Tongue (tissue), 2 donors: Measurements from ENCODE around the gene CYP3A5. TPM values are rescaled to one million over a fixed set of nuclear protein-coding genes. Genes with fewer than 3 reads are reported as not detected.
"Not testable (repeated sequence)": the region's sequence is repeated elsewhere in the genome, so short reads cannot be mapped to it uniquely, and the experiment has no call there.

Source experiments
- DNase-seq: peaks from one replicate; pipeline ENCODE4 v3.0.0-alpha.2; 2015
- total RNA-seq: library from RNA; depleted of rRNA; stranded (reverse); fragments of >200 nt; gene quantifications from one replicate; pipeline ENCODE4 v1.2.3, GENCODE V29; 2014

CYP3A5 gene
- total RNA-seq, 1 donor from 2014 or later: 38.5 TPM

GRCh38 chr7:99685871-99686608 lies 6.2 kb upstream of the CYP3A5 start:
- not testable (repeated sequence) for DNase-seq

GRCh38 chr7:99685129-99685758 lies 5.4 kb upstream of the CYP3A5 start:
- no peak for DNase-seq

DNA sequence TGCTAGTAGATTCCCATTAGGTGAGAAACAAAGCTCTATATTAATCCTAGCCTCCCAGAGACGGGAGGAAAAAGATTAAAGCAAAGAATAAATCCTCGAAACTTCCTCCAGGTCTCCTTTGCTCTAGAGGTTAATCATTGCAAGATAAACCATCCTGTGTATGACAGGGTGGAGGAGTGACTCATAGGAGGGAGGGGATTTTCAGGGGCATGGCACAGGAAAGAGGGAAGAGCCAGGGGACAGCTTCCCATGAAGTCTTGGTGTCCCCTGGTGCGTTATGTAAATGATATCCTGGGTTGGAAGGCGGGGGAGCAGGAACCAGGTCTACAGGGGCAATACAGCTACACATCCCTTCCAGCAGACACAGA lies 780 bp downstream of the CYP3A5 start:
- DNase-seq: no peak

- no peak for DNase-seq
Observed at GRCh38 chr7:99677648-99678045, 2.1 kb downstream of the CYP3A5 start.

DNA sequence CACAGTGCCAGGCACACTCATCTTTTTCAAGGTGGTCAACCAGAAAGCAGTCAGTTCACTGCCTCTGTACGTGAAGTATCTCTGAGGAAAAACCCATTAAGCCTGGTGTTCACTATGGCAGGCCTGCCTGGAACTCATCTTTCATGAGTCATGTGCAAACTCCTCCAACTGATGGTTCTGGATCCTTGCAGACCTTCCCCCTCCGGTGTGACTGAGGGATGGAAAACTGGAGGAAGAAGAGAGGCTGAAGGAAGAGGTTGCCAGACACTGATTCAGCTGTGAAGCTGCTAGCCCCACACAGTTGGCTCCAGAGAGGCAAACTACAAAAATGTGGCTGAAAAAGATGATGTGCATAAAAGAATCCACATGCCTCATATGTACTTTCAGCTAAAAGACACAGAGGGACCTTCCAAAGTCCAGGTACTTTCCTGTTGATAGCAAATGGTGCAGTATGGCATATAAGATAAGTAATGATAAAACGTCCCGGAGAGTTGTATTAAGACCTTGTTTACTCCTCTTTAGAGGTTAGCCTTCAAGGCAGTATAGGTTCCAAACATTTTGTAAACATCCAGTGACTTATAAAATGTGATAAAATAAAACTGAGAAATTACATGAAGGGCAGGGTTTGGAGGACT lies 2.7 kb downstream of the CYP3A5 start:
- DNase-seq: no peak

DNA sequence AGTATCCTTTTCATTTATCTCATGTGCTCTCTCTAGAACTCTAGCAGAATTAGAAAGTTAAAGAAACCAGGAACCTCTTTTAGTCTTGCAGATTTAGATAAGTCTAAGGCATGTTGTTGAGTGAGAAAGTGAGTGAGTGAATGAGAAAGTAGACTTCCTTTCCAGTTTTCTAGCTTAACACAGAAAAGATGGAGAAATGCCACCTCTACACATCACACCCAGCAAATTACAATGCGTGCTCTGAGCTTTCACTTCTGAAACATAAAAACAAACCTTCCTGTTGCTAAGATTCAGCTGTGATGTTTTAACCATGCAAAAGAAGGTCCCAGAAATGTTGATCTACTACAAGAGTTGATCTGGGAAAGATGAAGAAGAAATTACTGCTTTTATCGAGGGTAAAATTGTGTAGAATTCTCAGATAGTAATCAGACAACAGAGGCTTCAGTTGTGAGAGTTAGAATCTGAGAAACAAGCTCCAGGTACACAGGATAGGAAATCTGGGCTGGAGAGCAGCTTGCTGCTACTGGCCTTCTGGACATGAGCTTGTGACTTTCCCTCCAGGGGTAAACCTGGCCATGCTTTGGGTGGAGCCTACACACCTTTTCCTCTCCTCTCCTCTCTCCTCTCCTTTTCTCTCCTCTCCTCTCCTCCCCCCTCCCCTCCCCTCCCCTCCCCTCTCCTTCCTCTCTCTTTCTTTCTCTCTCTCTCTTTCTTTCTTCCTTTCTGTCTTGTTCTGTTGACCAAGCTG lies 4.6 kb downstream of the CYP3A5 start:
- DNase-seq: no peak

- no peak for DNase-seq
Observed at GRCh38 chr7:99672573-99672972, 7.2 kb downstream of the CYP3A5 start.

DNA sequence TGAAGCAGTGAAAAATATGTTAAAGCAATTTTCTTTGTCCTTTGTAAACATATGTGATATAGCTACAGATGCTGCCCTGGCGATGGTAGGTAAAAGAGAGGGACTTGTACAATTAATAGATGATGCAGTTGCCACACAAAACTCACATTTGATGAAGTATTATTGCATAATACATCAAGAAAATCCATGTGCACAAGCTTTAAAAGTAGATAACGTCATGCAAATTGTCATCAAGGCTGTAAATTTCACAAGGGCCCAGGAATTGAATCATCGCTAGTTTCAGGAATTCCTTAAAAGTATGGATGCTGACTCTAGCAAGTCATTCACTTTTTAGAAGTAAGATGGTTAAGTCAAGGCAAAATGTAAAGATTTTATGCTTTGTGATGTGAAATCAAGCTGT lies 10.0 kb downstream of the CYP3A5 start:
- DNase-seq: no peak

GRCh38 chr7:99668541-99668940 lies 11.3 kb downstream of the CYP3A5 start:
- no peak for DNase-seq

- DNase-seq: no peak
Observed at GRCh38 chr7:99667179-99667578, 12.6 kb downstream of the CYP3A5 start.

- DNase-seq: no peak
Observed at GRCh38 chr7:99666013-99666395, 13.8 kb downstream of the CYP3A5 start.

DNA sequence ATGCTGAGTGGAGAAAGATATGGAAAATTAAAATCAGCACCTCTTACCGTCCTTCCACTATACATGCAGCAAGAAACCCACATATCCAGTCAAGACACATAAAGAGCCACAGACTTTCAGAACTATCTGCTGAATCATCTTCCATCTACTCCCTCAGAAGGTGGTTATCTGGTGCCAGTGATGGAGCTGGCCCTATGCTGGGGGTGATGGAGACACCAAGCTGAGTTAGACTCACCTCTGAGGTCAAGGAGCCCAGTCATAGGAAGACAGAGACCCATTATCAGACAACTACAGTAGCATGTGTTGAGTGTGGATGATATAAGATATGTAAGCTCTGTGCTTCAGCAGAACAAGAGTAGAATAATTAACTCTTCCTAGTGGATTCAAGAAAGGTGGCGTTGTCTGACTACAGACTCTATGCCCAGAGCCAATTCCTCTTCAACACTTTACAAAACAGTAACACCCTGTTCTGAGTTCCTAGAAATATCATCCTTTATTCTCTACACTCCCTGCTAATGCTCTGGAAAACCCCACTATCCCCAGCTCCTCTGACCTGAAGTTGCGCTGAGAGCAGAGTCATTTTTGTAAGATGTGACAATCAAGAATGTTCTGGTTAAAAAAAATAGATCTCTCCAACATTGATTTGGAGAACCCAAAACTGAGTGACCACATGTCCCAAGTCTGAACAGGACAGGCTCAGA lies 14.3 kb downstream of the CYP3A5 start:
- DNase-seq: no peak

GRCh38 chr7:99657879-99658278 lies 21.9 kb downstream of the CYP3A5 start:
- DNase-seq: not testable (repeated sequence)

GRCh38 chr7:99654626-99655025 lies 25.2 kb downstream of the CYP3A5 start:
- not testable (repeated sequence) for DNase-seq

DNA sequence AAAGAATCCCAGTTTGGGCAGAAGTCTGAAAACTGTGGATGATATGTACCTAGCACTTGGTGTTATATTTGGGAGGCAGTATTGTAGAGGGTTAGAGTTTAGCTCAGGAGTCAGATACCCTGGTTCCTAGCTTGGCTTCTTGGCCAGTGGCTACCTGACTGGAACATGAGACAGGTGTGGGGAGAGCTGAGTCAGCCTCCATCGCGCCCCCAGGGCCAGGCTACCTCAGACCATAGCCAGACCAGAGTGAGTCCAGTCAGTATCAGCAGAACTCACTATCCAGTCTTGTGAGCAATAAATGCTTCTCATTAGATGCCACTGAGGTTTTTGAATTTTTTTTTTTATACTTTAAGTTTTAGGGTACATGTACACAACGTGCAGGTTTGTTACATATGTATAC lies 26.0 kb downstream of the CYP3A5 start:
- no peak for DNase-seq

DNA sequence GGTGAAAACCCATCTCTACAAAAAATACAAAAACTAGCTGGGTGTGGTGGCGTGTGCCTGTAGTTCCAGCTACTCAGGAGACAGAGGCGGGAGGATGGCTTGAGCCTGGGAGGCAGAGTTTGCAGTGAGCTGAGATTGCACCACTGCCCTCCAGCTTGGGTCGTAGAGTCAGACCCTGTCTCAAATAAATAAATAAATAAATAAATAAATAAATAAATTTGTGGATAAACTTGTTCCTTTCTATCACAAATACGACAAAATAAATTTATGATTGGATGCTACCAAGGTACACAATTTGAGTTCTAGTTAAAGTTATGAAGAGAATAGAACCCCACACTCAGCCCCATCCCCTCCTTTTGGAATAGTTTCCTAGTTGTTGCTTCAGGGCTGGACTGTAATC lies 26.5 kb downstream of the CYP3A5 start:
- DNase-seq: not testable (repeated sequence)

- no peak for DNase-seq
Observed at GRCh38 chr7:99652671-99653070, 27.1 kb downstream of the CYP3A5 start.

DNA sequence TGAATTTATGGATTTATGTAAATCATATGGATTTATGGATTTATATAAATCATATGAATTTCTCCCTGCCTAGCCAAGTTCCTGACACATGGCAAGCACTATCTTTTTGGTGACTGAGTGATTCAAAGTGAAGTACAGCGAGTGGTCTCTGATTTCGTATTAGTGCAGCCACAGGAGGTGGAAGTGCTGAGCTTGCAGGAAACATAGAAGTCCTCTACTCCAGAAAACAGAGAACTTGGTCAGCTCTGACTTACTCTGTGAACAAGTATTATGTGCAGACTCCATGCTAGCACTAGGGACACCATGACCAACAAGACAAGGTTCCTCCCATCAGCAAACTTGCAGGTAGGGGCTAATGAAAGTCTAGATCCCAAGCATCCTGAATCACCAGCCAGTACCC lies 28.5 kb downstream of the CYP3A5 start:
- no peak for DNase-seq

GRCh38 chr7:99648843-99649242 lies 31.0 kb downstream of the CYP3A5 start:
- no peak for DNase-seq

DNA sequence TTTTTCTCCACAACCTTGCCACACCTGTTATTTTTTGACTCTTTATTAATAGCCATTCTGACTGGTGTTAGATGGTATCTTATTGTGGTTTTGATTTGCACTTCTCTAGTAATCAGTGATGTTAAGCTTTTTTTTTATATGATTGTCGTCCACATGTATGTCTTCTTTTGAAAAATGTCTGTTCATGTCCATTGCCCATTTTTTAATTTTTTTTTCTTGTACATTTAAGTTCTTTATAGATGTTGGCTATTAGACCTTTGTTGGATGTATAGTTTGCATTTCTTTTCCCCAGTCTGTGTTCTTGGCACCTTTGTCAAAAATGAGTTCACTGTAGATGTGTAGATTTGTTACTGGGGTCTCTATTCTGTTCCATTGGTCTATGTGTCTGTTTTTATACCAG lies 34.2 kb downstream of the CYP3A5 start:
- DNase-seq: no peak

- DNase-seq: no peak
Observed at GRCh38 chr7:99644431-99644830, 35.4 kb downstream of the CYP3A5 start.

- DNase-seq: no peak
Observed at GRCh38 chr7:99643464-99643863, 36.3 kb downstream of the CYP3A5 start.
